T-helper 22 cell (primary cell): ENCODE data around the gene WTAP.
"Not testable (repeated sequence)": the region's sequence is repeated elsewhere in the genome, so short reads cannot be mapped to it uniquely, and the experiment has no call there.

ENCODE experiments used
- DNase-seq: peaks from one replicate; pipeline ENCODE4 v3.0.0-alpha.2; 2020; ENCODE audit warnings: low read depth

WTAP gene

GRCh38 chr6:159729598-159730331 is 2.5 kb downstream of the WTAP start:
- DNase-seq = no peak

GRCh38 chr6:159730332-159730676 is 3.0 kb downstream of the WTAP start:
- DNase-seq = no peak

- DNase-seq = not testable (repeated sequence)
Observed at GRCh38 chr6:159732550-159732949, 5.2 kb downstream of the WTAP start.

- DNase-seq = not testable (repeated sequence)
Observed at GRCh38 chr6:159733395-159733794, 6.1 kb downstream of the WTAP start.

GRCh38 chr6:159736908-159737307 is 9.6 kb downstream of the WTAP start:
- DNase-seq = no peak

- no peak for DNase-seq
Observed at GRCh38 chr6:159739341-159739740, 12.0 kb downstream of the WTAP start.

- DNase-seq = no peak
Observed at GRCh38 chr6:159742165-159742564, 14.9 kb downstream of the WTAP start.

- no peak for DNase-seq
Observed at GRCh38 chr6:159745081-159745480, 17.8 kb downstream of the WTAP start.

GRCh38 chr6:159746759-159747158 is 19.5 kb downstream of the WTAP start:
- no peak for DNase-seq

GRCh38 chr6:159748127-159748526 is 20.8 kb downstream of the WTAP start:
- DNase-seq = not testable (repeated sequence)

GRCh38 chr6:159751448-159751847 is 24.1 kb downstream of the WTAP start:
- no peak for DNase-seq

GRCh38 chr6:159753081-159753872 is 26.0 kb downstream of the WTAP start:
- DNase-seq = no peak

- DNase-seq = no peak
Observed at GRCh38 chr6:159754401-159754800, 27.1 kb downstream of the WTAP start.

- no peak for DNase-seq
Observed at GRCh38 chr6:159754959-159755914, 27.9 kb downstream of the WTAP start.

GRCh38 chr6:159756508-159756907 is 29.2 kb downstream of the WTAP start:
- no peak for DNase-seq

- DNase-seq = no peak
Observed at GRCh38 chr6:159758031-159759001, 31.0 kb downstream of the WTAP start.

GRCh38 chr6:159759645-159760044 is 32.3 kb downstream of the WTAP start:
- no peak for DNase-seq

GRCh38 chr6:159760602-159761057 is 33.3 kb downstream of the WTAP start:
- no peak for DNase-seq

- no peak for DNase-seq
Observed at GRCh38 chr6:159761129-159761872, 34.0 kb downstream of the WTAP start.
